Mammary epithelial cell (primary cell): ENCODE data around the gene ZNF786.

Source experiments
- CTCF ChIP-seq, 2 donors: IDR thresholded peaks in 1 of 2; conservative IDR thresholded peaks in 1 of 2; 2 replicates each; pipeline ENCODE4 v1.5.1; 2011 to 2012; ENCODE audit warnings: inconsistent platforms in 2 of 2, low read length in 2 of 2, mild to moderate bottlenecking in 2 of 2, control low read depth in 1 of 2, low read depth in 1 of 2; ENCODE audit not compliant: insufficient read depth in 1 of 2; ENCODE audit errors: extremely low read depth in 1 of 2
- EZH2 ChIP-seq: IDR thresholded peaks from 2 replicates; pipeline ENCODE4 v1.6.1; 2012; ENCODE audit warnings: low read length, inconsistent platforms, borderline replicate concordance

- TF ChIP-seq CTCF (conservative IDR thresholded peaks at IDR 0.05 in 1 of 2, IDR thresholded peaks at IDR 0.05 in 1 of 2; ENCODE audit: extremely low read depth in 1 of 2, insufficient read depth in 1 of 2, low read depth in 1 of 2, low read length in 2 of 2) (peak; percentile 24 to 37), EZH2 (no peak)
Observed at GRCh38 chr7:149067869-149068268, 22.6 kb downstream of the ZNF786 start.
